GM23248 (cell line): ENCODE measurements around the gene PCDHB14.
"Not testable (repeated sequence)": the region's sequence is repeated elsewhere in the genome, so short reads cannot be mapped to it uniquely, and the experiment has no call there.

ENCODE experiments used
- EZH2 ChIP-seq: fragments of 200-600 bp; sonication (generic); IDR thresholded peaks from 2 replicates; pipeline ENCODE4 v1.6.1; 2018; ENCODE audit warnings: antibody characterized with exemption, mild to moderate bottlenecking; ENCODE audit not compliant: insufficient read depth, poor library complexity, severe bottlenecking
- EZH2phosphoT487 ChIP-seq: fragments of 200-600 bp; sonication (generic); IDR thresholded peaks from 2 replicates; pipeline ENCODE4 v1.6.1; 2018; ENCODE audit warnings: antibody characterized with exemption, moderate library complexity, mild to moderate bottlenecking, low read depth; ENCODE audit not compliant: insufficient read depth

GRCh38 chr5:141184117-141184855 lies 38.9 kb upstream of the PCDHB14 start:
- TF ChIP-seq EZH2, EZH2phosphoT487: not testable (repeated sequence)
